ENCODE measurements around the gene RHOBTB1.

DNA sequence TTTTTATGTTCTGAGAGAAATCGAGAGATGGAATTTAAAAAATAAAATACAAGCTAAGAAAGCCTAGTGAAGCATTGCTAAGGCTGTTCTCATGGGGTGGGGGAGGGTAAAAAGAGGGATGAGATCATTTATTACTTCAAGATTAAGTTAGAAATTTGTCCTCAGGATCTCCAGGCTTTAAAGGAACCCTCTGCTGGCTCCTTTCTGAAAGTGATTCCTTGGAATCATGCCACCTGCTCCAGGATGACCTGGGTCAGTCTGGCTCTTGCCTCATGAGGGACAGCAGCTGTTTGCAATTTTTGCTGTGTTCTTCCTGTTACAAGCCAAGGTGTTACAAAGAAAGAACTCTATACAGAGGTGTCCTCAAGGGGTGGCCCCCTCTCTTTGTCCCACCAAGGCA, 95.9 kb downstream of the RHOBTB1 start:
- TF ChIP-seq CTCF (conservative IDR thresholded peaks at IDR 0.05 in 1 of 2, IDR thresholded peaks at IDR 0.05 in 1 of 2; ENCODE audit: low read depth in 1 of 2, low read length in 2 of 2) (no peak), EZH2 (IDR thresholded peaks at IDR 0.05; ENCODE audit: low read length, missing control alignments) (no peak)
